GM23248 (cell line): ENCODE data around the gene LRMDA.

Experiments used
- EZH2 ChIP-seq: fragments of 200-600 bp; sonication (generic); IDR thresholded peaks from 2 replicates; pipeline ENCODE4 v1.6.1; 2018; ENCODE audit warnings: antibody characterized with exemption, mild to moderate bottlenecking; ENCODE audit not compliant: insufficient read depth, poor library complexity, severe bottlenecking
- EZH2phosphoT487 ChIP-seq: fragments of 200-600 bp; sonication (generic); IDR thresholded peaks from 2 replicates; pipeline ENCODE4 v1.6.1; 2018; ENCODE audit warnings: antibody characterized with exemption, moderate library complexity, mild to moderate bottlenecking, low read depth; ENCODE audit not compliant: insufficient read depth

DNA sequence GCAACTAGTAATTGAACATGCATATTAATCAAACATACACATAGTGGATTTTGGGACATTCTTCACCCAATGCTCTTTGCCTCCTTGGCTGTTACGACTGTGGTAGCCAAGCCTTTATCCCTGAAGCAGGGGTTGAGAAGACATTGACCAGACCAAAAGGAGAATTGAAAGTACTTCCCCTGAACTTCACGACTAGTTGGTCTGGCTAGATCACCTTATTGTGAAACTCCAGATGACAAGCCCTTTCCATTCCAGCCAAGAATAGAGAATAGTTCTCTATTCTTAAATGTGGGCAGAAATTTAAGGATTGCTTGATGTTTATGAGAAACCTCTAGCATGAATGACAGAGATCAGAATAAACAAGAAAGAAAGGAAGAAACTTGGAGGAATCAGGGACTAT lies 97.0 kb downstream of the LRMDA start:
- TF ChIP-seq EZH2 = no peak
- TF ChIP-seq EZH2phosphoT487 = no peak
